GM12874 (cell line): Measurements from ENCODE around the gene TBX1.

Experiments
- TF ChIP-seq, protein P1 (sequence below): IDR thresholded peaks from 2 replicates; pipeline ENCODE4 v1.5.1; 2011; ENCODE audit warnings: low read depth, mild to moderate bottlenecking, control low read depth, low read length, moderate library complexity; ENCODE audit not compliant: insufficient read depth

TBX1 gene

DNA sequence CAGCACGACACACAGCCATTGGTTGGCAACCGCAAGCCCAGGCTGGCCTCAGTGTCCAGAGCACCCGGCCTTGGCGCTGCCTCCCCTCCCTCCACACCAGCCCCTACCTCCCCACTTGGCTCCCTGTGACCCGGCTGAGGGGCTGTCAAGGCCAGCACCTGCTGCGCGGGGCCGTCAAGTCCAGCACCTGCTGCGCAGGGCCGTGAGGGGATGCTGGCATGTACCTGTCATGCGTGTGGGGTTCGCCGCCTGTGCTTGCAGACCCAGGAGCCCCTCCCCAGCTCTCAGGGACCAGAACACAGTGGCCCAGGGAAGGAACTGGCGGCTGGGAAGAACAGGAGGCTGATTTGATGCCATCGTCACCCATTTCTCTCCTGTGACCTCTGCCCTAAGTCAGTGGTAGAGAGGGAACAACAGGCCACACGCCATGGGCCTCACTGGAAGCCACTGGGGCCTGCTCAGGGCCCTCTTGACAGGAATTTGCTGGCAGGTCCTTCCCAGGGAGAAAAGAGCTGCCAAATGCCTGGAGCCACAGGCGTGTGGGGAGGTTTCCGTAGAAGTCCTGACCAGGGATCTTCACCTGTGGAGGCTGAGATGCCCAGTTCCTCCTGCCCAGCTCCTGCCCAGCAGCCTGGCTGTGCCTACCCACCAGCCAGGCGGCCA, 37.6 kb downstream of the TBX1 start:
- TF ChIP-seq, protein P1, sequence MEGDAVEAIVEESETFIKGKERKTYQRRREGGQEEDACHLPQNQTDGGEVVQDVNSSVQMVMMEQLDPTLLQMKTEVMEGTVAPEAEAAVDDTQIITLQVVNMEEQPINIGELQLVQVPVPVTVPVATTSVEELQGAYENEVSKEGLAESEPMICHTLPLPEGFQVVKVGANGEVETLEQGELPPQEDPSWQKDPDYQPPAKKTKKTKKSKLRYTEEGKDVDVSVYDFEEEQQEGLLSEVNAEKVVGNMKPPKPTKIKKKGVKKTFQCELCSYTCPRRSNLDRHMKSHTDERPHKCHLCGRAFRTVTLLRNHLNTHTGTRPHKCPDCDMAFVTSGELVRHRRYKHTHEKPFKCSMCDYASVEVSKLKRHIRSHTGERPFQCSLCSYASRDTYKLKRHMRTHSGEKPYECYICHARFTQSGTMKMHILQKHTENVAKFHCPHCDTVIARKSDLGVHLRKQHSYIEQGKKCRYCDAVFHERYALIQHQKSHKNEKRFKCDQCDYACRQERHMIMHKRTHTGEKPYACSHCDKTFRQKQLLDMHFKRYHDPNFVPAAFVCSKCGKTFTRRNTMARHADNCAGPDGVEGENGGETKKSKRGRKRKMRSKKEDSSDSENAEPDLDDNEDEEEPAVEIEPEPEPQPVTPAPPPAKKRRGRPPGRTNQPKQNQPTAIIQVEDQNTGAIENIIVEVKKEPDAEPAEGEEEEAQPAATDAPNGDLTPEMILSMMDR = no peak

GRCh38 chr22:19798891-19799293, 38.3 kb downstream of the TBX1 start:
- TF ChIP-seq, protein P1 = no peak

DNA sequence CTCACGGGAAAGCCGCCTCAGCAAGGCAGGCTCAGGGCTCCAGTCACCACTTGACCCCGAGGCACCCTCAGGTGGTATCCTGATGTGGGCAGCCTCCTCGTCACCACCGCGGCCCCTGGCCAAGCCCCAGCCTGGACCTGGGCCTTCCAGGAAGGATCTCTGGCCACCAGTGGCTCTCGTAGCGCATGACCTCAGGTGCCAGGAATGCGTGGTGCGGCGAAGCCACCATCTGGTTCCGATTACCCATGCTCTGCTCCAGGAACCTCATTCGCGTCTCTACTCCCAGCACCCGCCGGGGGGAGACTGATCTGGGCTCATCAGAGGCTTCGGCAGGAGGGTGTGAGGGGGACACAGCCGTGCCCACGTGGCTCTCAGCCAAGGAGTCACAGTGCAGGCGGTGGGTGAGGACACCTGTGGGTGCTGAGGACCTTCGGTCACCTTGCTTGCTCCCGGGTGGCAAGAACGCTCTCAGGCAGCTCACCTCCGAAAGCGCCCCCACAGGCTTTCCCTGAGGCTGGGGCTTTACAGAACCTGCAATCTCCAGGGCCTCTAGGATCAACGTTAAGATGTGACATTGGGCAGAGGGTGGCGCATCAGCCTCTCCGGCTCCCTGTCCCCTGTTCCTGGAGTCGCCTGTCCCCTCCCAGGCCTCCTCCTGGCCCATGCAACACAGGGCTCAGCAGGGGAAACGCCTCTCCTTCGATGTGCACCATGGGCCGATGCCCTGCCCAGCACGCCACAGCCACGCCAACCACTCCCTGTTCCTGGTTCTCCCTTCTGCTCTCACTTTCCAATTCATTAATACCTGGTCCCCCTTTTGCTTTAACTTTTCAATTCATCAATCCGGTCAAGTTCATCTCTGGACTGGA, 39.0 kb downstream of the TBX1 start:
- TF ChIP-seq, protein P1 = no peak

DNA sequence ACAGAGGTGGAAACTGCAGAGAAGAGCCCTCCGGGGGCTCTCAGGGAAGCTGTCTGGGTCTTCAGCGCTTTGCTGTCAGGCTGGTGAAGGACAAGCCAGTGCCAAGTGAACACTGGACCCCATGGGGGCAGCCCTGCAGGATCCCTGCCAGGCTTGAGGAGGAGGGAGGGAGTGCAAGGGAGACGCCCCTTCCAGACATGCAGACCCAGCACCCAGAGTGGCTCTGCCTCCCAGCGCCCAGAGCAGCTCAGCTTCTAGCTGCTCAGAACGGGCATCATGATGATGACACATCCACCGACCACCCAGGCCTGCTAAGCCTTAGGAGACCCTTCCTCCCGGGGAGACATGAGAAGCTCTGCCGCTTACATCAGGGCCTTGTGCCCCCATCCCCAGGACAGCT, 39.7 kb downstream of the TBX1 start:
- TF ChIP-seq, protein P1 = no peak

DNA sequence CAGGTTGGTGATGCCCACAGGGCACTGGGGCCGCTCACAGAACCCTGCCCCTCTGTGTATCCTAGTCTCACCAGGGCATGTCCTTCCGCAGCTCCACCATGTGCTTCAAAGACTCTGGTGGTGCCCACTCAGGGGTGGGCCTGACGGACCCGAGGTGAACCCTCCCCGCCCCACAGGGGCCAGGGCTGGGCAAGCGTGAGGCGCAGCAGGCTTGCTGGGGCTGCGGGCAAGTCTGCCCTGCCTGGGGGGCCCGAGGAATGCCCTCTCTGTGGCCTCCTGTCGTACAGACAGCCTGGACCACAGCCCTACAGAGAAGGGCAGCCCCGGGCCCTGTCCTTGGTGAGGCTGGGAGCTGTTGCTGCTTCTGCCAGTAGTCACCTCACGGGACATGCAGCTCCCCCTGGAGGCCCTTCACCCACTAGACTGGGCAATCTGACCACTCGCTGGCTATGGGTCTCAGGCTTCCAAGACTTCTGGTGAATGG, 40.2 kb downstream of the TBX1 start:
- TF ChIP-seq, protein P1 = no peak

- TF ChIP-seq, protein P1 = no peak
Observed at GRCh38 chr22:19801340-19802000, 40.9 kb downstream of the TBX1 start.
